ENCODE results near the gene RBMS3. TPM values are rescaled to one million over a fixed set of nuclear protein-coding genes. Genes with fewer than 3 reads are reported as not detected.

The RBMS3 gene
- total and polyA plus RNA-seq, 2 of the 8 experiments (the other 6 are each of a cell fraction or from before 2014, with no cell fraction given) = 3.7 to 6.9 TPM

DNA sequence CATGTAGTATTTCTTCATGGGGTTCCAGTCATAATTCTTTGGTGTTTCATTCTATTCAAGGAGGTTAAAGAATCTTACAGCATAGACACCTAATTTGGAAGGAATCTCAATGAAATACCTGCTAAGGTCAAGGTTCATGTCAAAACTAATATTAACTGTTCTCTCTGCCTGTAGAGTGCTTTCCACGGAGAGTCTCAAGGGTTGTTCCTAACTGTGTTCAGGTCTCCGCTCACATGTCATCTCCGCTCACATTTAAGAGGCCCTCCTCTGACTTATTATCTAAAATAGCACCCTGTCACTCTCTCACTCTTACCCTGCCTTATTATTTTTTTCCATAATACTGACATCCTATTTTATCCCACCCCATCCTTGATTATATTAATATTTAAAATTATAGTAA is 239.9 kb downstream of the RBMS3 start:
- DNase-seq (ENCODE audit: low read depth in 1 of 2, low spot score in 2 of 2) (no peak), FAIRE-seq (no peak)
- H2BK5ac ChIP-seq (ENCODE audit: low read depth, low read length) = no peak overlapping the region
- no peak overlapping the region for H3K14ac ChIP-seq (ENCODE audit: insufficient read length)
- no peak overlapping the region for H2AK5ac ChIP-seq (ENCODE audit: low read depth, low read length)
- H3K4me2 ChIP-seq (ENCODE audit: insufficient read depth in 1 of 2, low read depth in 2 of 2, low read length in 2 of 2) = no peak overlapping the region
- no peak overlapping the region for H3K4ac ChIP-seq (replicated peaks; ENCODE audit: insufficient read length, low read depth, low read length)
- no peaks in the 10 kb centered on the region for H3K27me3 ChIP-seq (replicated peaks in 1 of 4; ENCODE audit: control insufficient read depth in 3 of 4, extremely low read depth in 1 of 4, insufficient read depth in 3 of 4, low read length in 3 of 4)
- no peak overlapping the region for H3K9ac ChIP-seq (replicated peaks in 1 of 4; ENCODE audit: extremely low read depth in 1 of 4, low read depth in 3 of 4, low read length in 3 of 4)
- no peak overlapping the region for H3K27ac ChIP-seq (ENCODE audit: low read depth, low read length)
- peaks cover 0 to 2% (median 0%) of the 10 kb centered on the region in 4 experiments; a peak in 1 of 7 replicates for H3K4me1 ChIP-seq (replicated peaks in 1 of 4; ENCODE audit: control insufficient read depth in 3 of 4, insufficient read depth in 4 of 4, low read length in 3 of 4)
- H3K18ac ChIP-seq (ENCODE audit: extremely low read depth, low read length) = no peak overlapping the region
- no peak overlapping the region for H4K8ac ChIP-seq (ENCODE audit: extremely low read depth, insufficient read depth, low read length)
- H3K9me3 ChIP-seq (ENCODE audit: insufficient read depth in 2 of 2, low read depth in 1 of 2, low read length in 1 of 2) = no peaks in the 10 kb centered on the region
- no peak overlapping the region for H3K4me3 ChIP-seq (ENCODE audit: extremely low read depth in 1 of 4, insufficient read depth in 2 of 4, low read depth in 3 of 4, low read length in 4 of 4)
- H4K91ac ChIP-seq (replicated peaks; ENCODE audit: insufficient read length, low read length) = no peak overlapping the region
- POLR2A ChIA-PET (ENCODE audit: partially characterized antibody) = no interaction called here
- WGBS, 2 experiments (ENCODE audit: extremely low coverage in 1 of 2, insufficient coverage in 1 of 2, insufficient read length in 1 of 2, insufficient replicate concordance in 2 of 2, low coverage in 1 of 2, low lambda C conversion rate in 2 of 2, missing lambda C conversion rate in 1 of 2) = 95% methylated on average over 3 of the region's 3 CpGs; no CpG with 5 or more reads in 1 of the 2 experiments
- CTCF ChIA-PET (ENCODE audit: partially characterized antibody) = no interaction called here
- no peak for TF ChIP-seq TAF1 (IDR thresholded peaks at IDR 0.05; ENCODE audit: low read depth, low read length)
- no peak for TF ChIP-seq CREB1 (IDR thresholded peaks at IDR 0.05)
- no peak for TF ChIP-seq BACH1 (IDR thresholded peaks at IDR 0.05; ENCODE audit: low read length)
- TF ChIP-seq CBX8 (IDR thresholded peaks at IDR 0.05; ENCODE audit: borderline replicate concordance, low read depth, low read length) = no peak
- no peak for TF ChIP-seq CHD1 (IDR thresholded peaks at IDR 0.05; ENCODE audit: low read depth, low read length)
- no peak for TF ChIP-seq FOSL1 (IDR thresholded peaks at IDR 0.05; ENCODE audit: insufficient read depth, low read depth, low read length)
- no peak for TF ChIP-seq BCL11A (IDR thresholded peaks at IDR 0.05; ENCODE audit: low read depth in 2 of 2, low read length in 2 of 2)
- TF ChIP-seq, protein P1, sequence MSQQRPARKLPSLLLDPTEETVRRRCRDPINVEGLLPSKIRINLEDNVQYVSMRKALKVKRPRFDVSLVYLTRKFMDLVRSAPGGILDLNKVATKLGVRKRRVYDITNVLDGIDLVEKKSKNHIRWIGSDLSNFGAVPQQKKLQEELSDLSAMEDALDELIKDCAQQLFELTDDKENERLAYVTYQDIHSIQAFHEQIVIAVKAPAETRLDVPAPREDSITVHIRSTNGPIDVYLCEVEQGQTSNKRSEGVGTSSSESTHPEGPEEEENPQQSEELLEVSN (IDR thresholded peaks at IDR 0.05) = no peak
- no peak for TF ChIP-seq EP300 (IDR thresholded peaks at IDR 0.05; ENCODE audit: borderline replicate concordance in 1 of 2, low read depth in 2 of 2, low read length in 2 of 2)
- TF ChIP-seq SRF (IDR thresholded peaks at IDR 0.05; ENCODE audit: low read depth, low read length) = no peak
- no peak for TF ChIP-seq CBX5 (IDR thresholded peaks at IDR 0.05; ENCODE audit: low read depth, low read length)
- no peak for TF ChIP-seq NANOG (IDR thresholded peaks at IDR 0.05; ENCODE audit: insufficient read depth, low read depth, low read length, poor library complexity, severe bottlenecking)
- no peak for TF ChIP-seq POLR2A (IDR thresholded peaks at IDR 0.05; ENCODE audit: control extremely low read depth in 1 of 2, low read depth in 2 of 2, low read length in 2 of 2)
- TF ChIP-seq SIX5 (IDR thresholded peaks at IDR 0.05; ENCODE audit: low read depth, low read length) = no peak
- TF ChIP-seq RAD21 (IDR thresholded peaks at IDR 0.05 in 1 of 2, conservative IDR thresholded peaks at IDR 0.05 in 1 of 2; ENCODE audit: low read depth in 2 of 2, low read length in 2 of 2) = no peak
- no peak overlapping the region for H2BK120ac ChIP-seq (replicated peaks; ENCODE audit: low read depth, low read length)
- no peak overlapping the region for H4K5ac ChIP-seq (ENCODE audit: insufficient read length, low read depth, low read length)
- no peaks in the 10 kb centered on the region for H3K79me1 ChIP-seq (ENCODE audit: low read depth, low read length)
- H2BK12ac ChIP-seq (ENCODE audit: low read depth, low read length) = no peak overlapping the region
- H2AFZ ChIP-seq (ENCODE audit: low read length) = no peak overlapping the region
- no peak overlapping the region for H3K23ac ChIP-seq (ENCODE audit: insufficient read length)
- no peak overlapping the region for H2BK20ac ChIP-seq (ENCODE audit: low read length)
- no peak overlapping the region for H2BK15ac ChIP-seq (ENCODE audit: low read length)
- H3K79me2 ChIP-seq (ENCODE audit: control insufficient read depth in 1 of 2, insufficient read depth in 2 of 2, low read length in 2 of 2) = no peaks in the 10 kb centered on the region
- H4K20me1 ChIP-seq (replicated peaks in 1 of 2; ENCODE audit: control insufficient read depth in 1 of 2, insufficient read depth in 2 of 2, low read length in 2 of 2) = no peaks in the 10 kb centered on the region
- H3K36me3 ChIP-seq (ENCODE audit: control insufficient read depth in 2 of 4, insufficient read depth in 4 of 4, low read length in 3 of 4) = no peaks in the 10 kb centered on the region
- no peaks in the 10 kb centered on the region for H3K23me2 ChIP-seq (ENCODE audit: low read depth, low read length)
- no peak overlapping the region for H3K56ac ChIP-seq (replicated peaks; ENCODE audit: insufficient read length, low read depth, low read length)
